ENCODE measurements around the gene NFIA.

NFIA gene

DNA sequence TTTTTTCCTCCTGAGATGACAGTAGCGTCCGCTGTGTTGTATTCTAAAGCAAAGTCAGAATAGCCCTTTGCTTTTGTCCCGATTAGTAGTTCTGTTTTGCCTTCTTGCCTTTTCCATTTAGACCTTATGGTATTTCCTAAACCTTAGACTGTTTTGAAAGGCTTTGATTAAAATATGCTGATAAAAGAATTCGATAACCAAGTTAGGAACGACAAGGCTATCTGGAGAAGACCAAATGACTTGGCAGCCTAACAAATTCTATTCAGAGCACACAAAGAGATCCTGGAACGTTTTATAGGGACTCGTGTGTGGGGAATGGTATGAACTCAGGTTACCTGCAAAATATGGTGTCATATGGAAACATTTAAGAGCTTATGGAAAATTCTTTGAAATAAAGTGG, 42.9 kb downstream of the NFIA start:
- TF ChIP-seq, protein P1, sequence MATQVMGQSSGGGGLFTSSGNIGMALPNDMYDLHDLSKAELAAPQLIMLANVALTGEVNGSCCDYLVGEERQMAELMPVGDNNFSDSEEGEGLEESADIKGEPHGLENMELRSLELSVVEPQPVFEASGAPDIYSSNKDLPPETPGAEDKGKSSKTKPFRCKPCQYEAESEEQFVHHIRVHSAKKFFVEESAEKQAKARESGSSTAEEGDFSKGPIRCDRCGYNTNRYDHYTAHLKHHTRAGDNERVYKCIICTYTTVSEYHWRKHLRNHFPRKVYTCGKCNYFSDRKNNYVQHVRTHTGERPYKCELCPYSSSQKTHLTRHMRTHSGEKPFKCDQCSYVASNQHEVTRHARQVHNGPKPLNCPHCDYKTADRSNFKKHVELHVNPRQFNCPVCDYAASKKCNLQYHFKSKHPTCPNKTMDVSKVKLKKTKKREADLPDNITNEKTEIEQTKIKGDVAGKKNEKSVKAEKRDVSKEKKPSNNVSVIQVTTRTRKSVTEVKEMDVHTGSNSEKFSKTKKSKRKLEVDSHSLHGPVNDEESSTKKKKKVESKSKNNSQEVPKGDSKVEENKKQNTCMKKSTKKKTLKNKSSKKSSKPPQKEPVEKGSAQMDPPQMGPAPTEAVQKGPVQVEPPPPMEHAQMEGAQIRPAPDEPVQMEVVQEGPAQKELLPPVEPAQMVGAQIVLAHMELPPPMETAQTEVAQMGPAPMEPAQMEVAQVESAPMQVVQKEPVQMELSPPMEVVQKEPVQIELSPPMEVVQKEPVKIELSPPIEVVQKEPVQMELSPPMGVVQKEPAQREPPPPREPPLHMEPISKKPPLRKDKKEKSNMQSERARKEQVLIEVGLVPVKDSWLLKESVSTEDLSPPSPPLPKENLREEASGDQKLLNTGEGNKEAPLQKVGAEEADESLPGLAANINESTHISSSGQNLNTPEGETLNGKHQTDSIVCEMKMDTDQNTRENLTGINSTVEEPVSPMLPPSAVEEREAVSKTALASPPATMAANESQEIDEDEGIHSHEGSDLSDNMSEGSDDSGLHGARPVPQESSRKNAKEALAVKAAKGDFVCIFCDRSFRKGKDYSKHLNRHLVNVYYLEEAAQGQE (IDR thresholded peaks at IDR 0.05; ENCODE audit: low read depth), result no peak
- TF ChIP-seq TCF12 (IDR thresholded peaks at IDR 0.05; ENCODE audit: low read depth), result no peak
- no peak for TF ChIP-seq RAD21 (IDR thresholded peaks at IDR 0.05; ENCODE audit: low read depth)
- TF ChIP-seq TAF1 (IDR thresholded peaks at IDR 0.05; ENCODE audit: low read depth), result no peak
- no peak for TF ChIP-seq EGR1 (IDR thresholded peaks at IDR 0.05)
- TF ChIP-seq NFIC (IDR thresholded peaks at IDR 0.05), result no peak
- TF ChIP-seq ZBTB7A (IDR thresholded peaks at IDR 0.05; ENCODE audit: low read depth), result no peak
- TF ChIP-seq TEAD4 (IDR thresholded peaks at IDR 0.05), result no peak
- no peak for TF ChIP-seq MAX (IDR thresholded peaks at IDR 0.05)
- no peak for TF ChIP-seq CEBPB (IDR thresholded peaks at IDR 0.05)

- no peak for TF ChIP-seq YY1 (IDR thresholded peaks at IDR 0.05; ENCODE audit: low read depth)
- no peak for TF ChIP-seq CEBPB (IDR thresholded peaks at IDR 0.05)
- TF ChIP-seq MAX (IDR thresholded peaks at IDR 0.05), result no peak
- no peak for TF ChIP-seq NFIC (IDR thresholded peaks at IDR 0.05)
- TF ChIP-seq ZBTB7A (IDR thresholded peaks at IDR 0.05; ENCODE audit: low read depth), result no peak
- no peak for TF ChIP-seq CREB1 (IDR thresholded peaks at IDR 0.05; ENCODE audit: low read depth)
- TF ChIP-seq USF1 (IDR thresholded peaks at IDR 0.05), result no peak
- TF ChIP-seq EGR1 (IDR thresholded peaks at IDR 0.05), result no peak
- no peak for TF ChIP-seq TCF12 (IDR thresholded peaks at IDR 0.05; ENCODE audit: low read depth)
- no peak for TF ChIP-seq FOXM1 (IDR thresholded peaks at IDR 0.05; ENCODE audit: borderline replicate concordance, low read depth)
- no peak for TF ChIP-seq TEAD4 (IDR thresholded peaks at IDR 0.05)
- no peak for TF ChIP-seq RAD21 (IDR thresholded peaks at IDR 0.05; ENCODE audit: low read depth)
- TF ChIP-seq, protein P1 (IDR thresholded peaks at IDR 0.05; ENCODE audit: low read depth), result no peak
- no peak for TF ChIP-seq EP300 (IDR thresholded peaks at IDR 0.05; ENCODE audit: borderline replicate concordance)
- no peak for TF ChIP-seq TAF1 (IDR thresholded peaks at IDR 0.05; ENCODE audit: low read depth)
Observed at GRCh38 chr1:61125895-61126294, 43.5 kb downstream of the NFIA start.

- TF ChIP-seq CEBPB (IDR thresholded peaks at IDR 0.05) (no peak), TEAD4 (IDR thresholded peaks at IDR 0.05) (no peak), YY1 (IDR thresholded peaks at IDR 0.05; ENCODE audit: low read depth) (no peak), ZBTB7A (IDR thresholded peaks at IDR 0.05; ENCODE audit: low read depth) (no peak), EP300 (IDR thresholded peaks at IDR 0.05; ENCODE audit: borderline replicate concordance) (no peak), EGR1 (IDR thresholded peaks at IDR 0.05) (no peak), TAF1 (IDR thresholded peaks at IDR 0.05; ENCODE audit: low read depth) (no peak), CREB1 (IDR thresholded peaks at IDR 0.05; ENCODE audit: low read depth) (no peak), NFIC (IDR thresholded peaks at IDR 0.05) (no peak), MAX (IDR thresholded peaks at IDR 0.05) (no peak), TCF12 (IDR thresholded peaks at IDR 0.05; ENCODE audit: low read depth) (no peak), FOXM1 (IDR thresholded peaks at IDR 0.05; ENCODE audit: borderline replicate concordance, low read depth) (no peak), USF1 (IDR thresholded peaks at IDR 0.05) (no peak), RAD21 (IDR thresholded peaks at IDR 0.05; ENCODE audit: low read depth) (no peak)
- TF ChIP-seq, protein P1 (IDR thresholded peaks at IDR 0.05; ENCODE audit: low read depth), result no peak
Observed at GRCh38 chr1:61130338-61131000, 48.1 kb downstream of the NFIA start.

GRCh38 chr1:61131248-61131647, 48.9 kb downstream of the NFIA start:
- no peak for TF ChIP-seq YY1 (IDR thresholded peaks at IDR 0.05; ENCODE audit: low read depth)
- TF ChIP-seq CEBPB (IDR thresholded peaks at IDR 0.05), result no peak
- TF ChIP-seq EP300 (IDR thresholded peaks at IDR 0.05; ENCODE audit: borderline replicate concordance), result no peak
- TF ChIP-seq TEAD4 (IDR thresholded peaks at IDR 0.05), result no peak
- no peak for TF ChIP-seq CREB1 (IDR thresholded peaks at IDR 0.05; ENCODE audit: low read depth)
- no peak for TF ChIP-seq FOXM1 (IDR thresholded peaks at IDR 0.05; ENCODE audit: borderline replicate concordance, low read depth)
- TF ChIP-seq RAD21 (IDR thresholded peaks at IDR 0.05; ENCODE audit: low read depth), result no peak
- TF ChIP-seq, protein P1 (IDR thresholded peaks at IDR 0.05; ENCODE audit: low read depth), result no peak
- no peak for TF ChIP-seq EGR1 (IDR thresholded peaks at IDR 0.05)
- TF ChIP-seq MAX (IDR thresholded peaks at IDR 0.05), result no peak

Measured in Ishikawa (cell line).